AG09309 (cell line): ENCODE measurements around the gene NPL.

ENCODE experiments used
- DNase-seq: peaks from one replicate; pipeline ENCODE4 v3.0.0-alpha.2; 2010; ENCODE audit warnings: low read depth
- H3K4me3 ChIP-seq: 2 replicates; pipeline ENCODE4 v1.5.1; 2011; ENCODE audit warnings: mild to moderate bottlenecking, low read depth, low read length, moderate library complexity; ENCODE audit not compliant: control insufficient read depth
- CTCF ChIP-seq: IDR thresholded peaks from 2 replicates; pipeline ENCODE4 v1.5.1; 2011; ENCODE audit warnings: mild to moderate bottlenecking, low read depth, low read length, inconsistent platforms; ENCODE audit not compliant: insufficient read depth, control insufficient read depth; ENCODE audit errors: missing control alignments

NPL gene

GRCh38 chr1:182754543-182755314, 34.8 kb upstream of the NPL start:
- H3K4me3 ChIP-seq, result no peak overlapping the region
- no peak for DNase-seq
- no peak for TF ChIP-seq CTCF

GRCh38 chr1:182755632-182756031, 33.9 kb upstream of the NPL start:
- no peak for DNase-seq
- H3K4me3 ChIP-seq, result no peak overlapping the region
- TF ChIP-seq CTCF, result no peak

GRCh38 chr1:182756423-182756822, 33.1 kb upstream of the NPL start:
- DNase-seq, result no peak

GRCh38 chr1:182761396-182762395, 27.9 kb upstream of the NPL start:
- H3K4me3 ChIP-seq, result no peak overlapping the region
- no peak for DNase-seq
- TF ChIP-seq CTCF, result no peak

More at GRCh38 chr1:182756423-182756822, 33.1 kb upstream of the NPL start:
- H3K4me3 ChIP-seq, result no peak overlapping the region
- TF ChIP-seq CTCF, result no peak

- H3K4me3 ChIP-seq, result no peak overlapping the region
- TF ChIP-seq CTCF, result no peak
- no peak for DNase-seq
Observed at GRCh38 chr1:182762536-182762935, 27.0 kb upstream of the NPL start.

GRCh38 chr1:182764029-182764727, 25.4 kb upstream of the NPL start:
- DNase-seq, result no peak
- TF ChIP-seq CTCF, result no peak
- H3K4me3 ChIP-seq, result no peak overlapping the region
